Endothelial cell of umbilical vein (primary cell): ENCODE measurements around the gene SLC7A7. TPM values are rescaled to one million over a fixed set of nuclear protein-coding genes. Genes with fewer than 3 reads are reported as not detected.
"Not testable (repeated sequence)": the region's sequence is repeated elsewhere in the genome, so short reads cannot be mapped to it uniquely, and the experiment has no call there.

Experiments
- BruUV-seq: library from RNA; stranded (reverse); fragments of 400-500 nt; replicated peaks from 2 replicates; lab custom pipeline; 2021; lab: Mats Ljungman, UMichigan
- CTCF ChIA-PET: fragments of 300-600, 350-600 bp; sonication (Branson Sonifier 250); formaldehyde crosslinking; loops from one replicate; lab custom pipeline; 2021; ENCODE audit warnings: antibody characterized with exemption, inconsistent platforms; lab: Charles Lee
- POLR2A ChIA-PET: fragments of 300-600, 350-600 bp; sonication (Branson Sonifier 250); formaldehyde crosslinking; loops from one replicate; lab custom pipeline; 2021; ENCODE audit warnings: antibody characterized with exemption, inconsistent platforms; lab: Charles Lee
- DNase-seq: peaks from one replicate; pipeline ENCODE4 v3.0.0-alpha.2; 2011; ENCODE audit warnings: low read depth, low spot score
- FAIRE-seq: peaks from 2 replicates; lab custom pipeline; 2011; peaks lifted over from hg19 to GRCh38; lab: Jason Lieb, UNC
- H2AFZ ChIP-seq: 2 replicates; pipeline ENCODE4 v1.6.0; 2012; ENCODE audit warnings: low read depth, low read length, control low read depth, inconsistent platforms
- H3K27ac ChIP-seq: 2 replicates; pipeline ENCODE4 v1.5.1; 2011; ENCODE audit warnings: low read depth, mild to moderate bottlenecking, control low read depth, low read length, moderate library complexity; ENCODE audit not compliant: insufficient read depth
- H3K27me3 ChIP-seq, 2 experiments: 2 replicates each; pipeline versions ENCODE4 v1.6.0 to v1.6.1; 2011; ENCODE audit warnings: low read length in 2 of 2, mixed read lengths in 1 of 2; ENCODE audit not compliant: control insufficient read depth in 2 of 2, insufficient read depth in 2 of 2
- H3K36me3 ChIP-seq, 2 experiments: 2 replicates in 1 of 2; 3 replicates in 1 of 2; pipeline ENCODE4 v1.5.1; 2011; ENCODE audit warnings: low read length in 2 of 2, mild to moderate bottlenecking in 1 of 2, moderate library complexity in 1 of 2; ENCODE audit not compliant: control insufficient read depth in 2 of 2, insufficient read depth in 2 of 2; ENCODE audit errors: extremely low read depth in 1 of 2
- H3K4me1 ChIP-seq: 3 replicates; pipeline ENCODE4 v1.5.1; 2011; ENCODE audit warnings: mild to moderate bottlenecking, low read length; ENCODE audit not compliant: control insufficient read depth, insufficient read depth; ENCODE audit errors: extremely low read depth
- H3K4me2 ChIP-seq: 2 replicates; pipeline ENCODE4 v1.6.1; 2011; ENCODE audit warnings: low read length, control low read depth, mixed read lengths; ENCODE audit not compliant: insufficient read depth
- H3K4me3 ChIP-seq, 3 experiments: fragments of 200-600 bp in 1 of 3; sonication (generic), shearing (Covaris generic) in 1 of 3; replicated peaks in 1 of 3; 2 replicates each; pipeline ENCODE4 v1.5.1; 2011 to 2016; ENCODE audit warnings: control low read depth in 3 of 3, low read length in 3 of 3, mild to moderate bottlenecking in 2 of 3, inconsistent platforms in 1 of 3, low read depth in 1 of 3, moderate library complexity in 1 of 3; ENCODE audit not compliant: insufficient read depth in 1 of 3
- H3K79me2 ChIP-seq: 2 replicates; pipeline ENCODE4 v1.6.0; 2012; ENCODE audit warnings: low read length, inconsistent platforms; ENCODE audit not compliant: control insufficient read depth, insufficient read depth
- H3K9ac ChIP-seq: replicated peaks from 2 replicates; pipeline ENCODE3; 2011; ENCODE audit warnings: low read length, control low read depth; ENCODE audit not compliant: insufficient read depth; ENCODE audit errors: extremely low read depth
- H3K9me1 ChIP-seq: replicated peaks from 3 replicates; pipeline ENCODE4 v1.6.0; 2011; ENCODE audit warnings: mild to moderate bottlenecking, low read length; ENCODE audit not compliant: control insufficient read depth, insufficient read depth; ENCODE audit errors: extremely low read depth
- H3K9me3 ChIP-seq: replicated peaks from 2 replicates; pipeline ENCODE4 v1.5.1; 2012; ENCODE audit warnings: low read length, inconsistent platforms; ENCODE audit not compliant: control insufficient read depth, insufficient read depth
- H4K20me1 ChIP-seq: replicated peaks from 2 replicates; pipeline ENCODE3; 2011; ENCODE audit warnings: mild to moderate bottlenecking, low read length; ENCODE audit not compliant: control insufficient read depth, insufficient read depth; ENCODE audit errors: extremely low read depth
- CTCF ChIP-seq, 2 donors: IDR thresholded peaks; 1 replicate in 1 of 2; 2 replicates in 1 of 2; pipeline ENCODE4 v1.5.1; 2011; ENCODE audit warnings: low read length in 2 of 2, mild to moderate bottlenecking in 2 of 2, moderate library complexity in 2 of 2, control low read depth in 1 of 2, inconsistent platforms in 1 of 2, low read depth in 1 of 2; ENCODE audit not compliant: insufficient read depth in 1 of 2; ENCODE audit errors: extremely low read depth in 1 of 2
- EZH2 ChIP-seq: IDR thresholded peaks from 2 replicates; pipeline ENCODE4 v1.6.1; 2012; ENCODE audit warnings: borderline replicate concordance, low read depth, mild to moderate bottlenecking, moderate library complexity, low read length, inconsistent platforms; ENCODE audit not compliant: severe bottlenecking
- FOS ChIP-seq: IDR thresholded peaks from 2 replicates; pipeline ENCODE4 v1.6.1; 2011; ENCODE audit warnings: mild to moderate bottlenecking, low read length, moderate library complexity, borderline replicate concordance; ENCODE audit not compliant: insufficient read depth
- GATA2 ChIP-seq: IDR thresholded peaks from 2 replicates; pipeline ENCODE4 v1.7.0; 2011; ENCODE audit warnings: low read depth, mild to moderate bottlenecking, moderate library complexity, mixed read lengths, low read length; ENCODE audit not compliant: insufficient read length, insufficient read depth
- JUN ChIP-seq: IDR thresholded peaks from 2 replicates; pipeline ENCODE4 v1.6.1; 2011; ENCODE audit warnings: borderline replicate concordance, low read depth; ENCODE audit not compliant: insufficient read length, insufficient read depth
- MAX ChIP-seq: IDR thresholded peaks from 2 replicates; pipeline ENCODE4 v1.6.1; 2011; ENCODE audit not compliant: insufficient read depth, insufficient read length
- MYC ChIP-seq: IDR thresholded peaks from one replicate; pipeline ENCODE4 v1.6.1; 2011; ENCODE audit warnings: mild to moderate bottlenecking, low read depth, low read length
- POLR2A ChIP-seq: IDR thresholded peaks from 2 replicates; pipeline ENCODE4 v1.6.1; 2012; ENCODE audit warnings: low read depth, mild to moderate bottlenecking, control low read depth, low read length
- POLR2AphosphoS5 ChIP-seq: IDR thresholded peaks from 2 replicates; pipeline ENCODE4 v1.6.1; 2012; ENCODE audit warnings: low read depth, mild to moderate bottlenecking, control low read depth, low read length, moderate library complexity; ENCODE audit not compliant: insufficient read depth
- dilution Hi-C: fragments of 300-500 bp; cut with MboI; formaldehyde crosslinking; loops from one replicate; pipeline ENCODE4 v1.15.0; 2019; ENCODE audit warnings: low sequenced_read_pairs; ENCODE audit not compliant: extremely low pct_ligation_motif_present
- intact Hi-C: fragments of 100-400 bp; cut with micrococcal nuclease; formaldehyde crosslinking; loops from one replicate; pipeline ENCODE4 v1.10.0; 2022
- polyA plus RNA-seq, 4 experiments: library from polyadenylated mRNA; depleted of rRNA in 3 of 4; stranded (reverse) in 3 of 4; unstranded in 1 of 4; fragments of >200 nt; gene quantifications; 2 replicates each; pipeline versions ENCODE4 v1.2.1 to v1.2.3, GENCODE V29; 2011 to 2012; ENCODE audit warnings: missing spikeins in 1 of 4
- total RNA-seq: library from RNA; stranded (reverse); gene quantifications from 2 replicates; pipeline ENCODE4 v1.2.3, GENCODE V29; 2021

Gene SLC7A7
- total and polyA plus RNA-seq, 2 donors (not counting 3 experiments of a cell fraction or from before 2014, with no cell fraction given), result 22.5 to 94.0 TPM

- intact Hi-C loops (no loop called here), dilution Hi-C loops (no loop called here)
- TF ChIP-seq FOS, result no peak
- TF ChIP-seq CTCF (IDR thresholded peaks at IDR 0.05; ENCODE audit: extremely low read depth in 1 of 2, insufficient read depth in 1 of 2, low read depth in 1 of 2, low read length in 2 of 2), result no peak
- no peak for TF ChIP-seq MAX
- TF ChIP-seq JUN, result no peak
- no peak for TF ChIP-seq GATA2
- no peak for TF ChIP-seq EZH2
- TF ChIP-seq POLR2AphosphoS5, result no peak
- no peak for TF ChIP-seq POLR2A
- TF ChIP-seq MYC, result no peak
- no peaks in the 10 kb centered on the region for H4K20me1 ChIP-seq
- ChIA-PET POLR2A (no interaction called here), CTCF (no interaction called here)
- H3K4me3 ChIP-seq, result no peak overlapping the region
- no peak overlapping the region for H3K27ac ChIP-seq
- no peaks in the 10 kb centered on the region for H3K79me2 ChIP-seq
- FAIRE-seq (no peak), DNase-seq (no peak)
- BruUV-seq, result no TSS peak
- H2AFZ ChIP-seq, result no peak overlapping the region
- no peaks in the 10 kb centered on the region for H3K4me1 ChIP-seq
- H3K9me1 ChIP-seq, result no peaks in the 10 kb centered on the region
- H3K4me2 ChIP-seq, result no peak overlapping the region
- H3K9ac ChIP-seq, result no peak overlapping the region
- no peaks in the 10 kb centered on the region for H3K27me3 ChIP-seq
- no peaks in the 10 kb centered on the region for H3K9me3 ChIP-seq
- H3K36me3 ChIP-seq, result no peaks in the 10 kb centered on the region
Observed at GRCh38 chr14:22726012-22726411, 89.2 kb downstream of the SLC7A7 start.

- not testable (repeated sequence) for H3K9me3 ChIP-seq
Observed at GRCh38 chr14:22725374-22725773, 89.9 kb downstream of the SLC7A7 start.

GRCh38 chr14:22724847-22725246 lies 90.4 kb downstream of the SLC7A7 start:
- H3K4me3 ChIP-seq, H3K4me1 ChIP-seq, H3K36me3 ChIP-seq, BruUV-seq, H3K27me3 ChIP-seq, H3K4me2 ChIP-seq, H3K27ac ChIP-seq, DNase-seq, H3K9me1 ChIP-seq, H2AFZ ChIP-seq, H3K79me2 ChIP-seq, H3K9ac ChIP-seq, CTCF ChIA-PET, dilution Hi-C loops, FAIRE-seq, intact Hi-C loops, H3K9me3 ChIP-seq, H4K20me1 ChIP-seq, POLR2A ChIA-PET: not testable (repeated sequence)

More at GRCh38 chr14:22725374-22725773, 89.9 kb downstream of the SLC7A7 start:
- POLR2A ChIA-PET, CTCF ChIA-PET, H3K27me3 ChIP-seq, H3K4me3 ChIP-seq, BruUV-seq, H3K9me1 ChIP-seq, H3K4me1 ChIP-seq, FAIRE-seq, H4K20me1 ChIP-seq, H2AFZ ChIP-seq, H3K36me3 ChIP-seq, intact Hi-C loops, DNase-seq, H3K4me2 ChIP-seq, dilution Hi-C loops, H3K27ac ChIP-seq, H3K79me2 ChIP-seq, H3K9ac ChIP-seq: not testable (repeated sequence)
